Vagina (tissue), 2 donors: Measurements from ENCODE around the gene RPE. TPM values are rescaled to one million over a fixed set of nuclear protein-coding genes. Genes with fewer than 3 reads are reported as not detected.
A peak's percentile ranks its signal among the peaks of the same experiment; 100 is the strongest.

ENCODE experiments used
- DNase-seq, 2 donors: peaks; one replicate each; pipeline ENCODE4 v3.0.0-alpha.2; 2017; ENCODE audit errors: extremely low spot score in 2 of 2
- H3K27ac ChIP-seq: fragments of 200-600 bp; sonication (generic); one replicate; pipeline ENCODE4 v1.5.1; 2019
- H3K27me3 ChIP-seq: fragments of 200-600 bp; sonication (generic); one replicate; pipeline ENCODE4 v1.5.1; 2019
- H3K36me3 ChIP-seq, 2 donors: fragments of 200-600 bp; sonication (generic); one replicate each; pipeline ENCODE4 v1.5.1; 2017 to 2019
- H3K4me1 ChIP-seq: fragments of 200-600 bp; sonication (generic); one replicate; pipeline ENCODE4 v1.5.1; 2019
- H3K4me3 ChIP-seq, 2 donors: fragments of 200-600 bp; sonication (generic); 1 replicate in 1 of 2; 2 replicates in 1 of 2; pipeline ENCODE4 v1.5.1; 2016 to 2019
- H3K9me3 ChIP-seq: fragments of 200-600 bp; sonication (generic); one replicate; pipeline ENCODE4 v1.5.1; 2019
- POLR2A ChIP-seq, 2 donors: fragments of 450-650 bp; IDR thresholded peaks; one replicate each; pipeline ENCODE4 v1.6.1; 2017; ENCODE audit warnings: antibody characterized with exemption in 2 of 2, mild to moderate bottlenecking in 2 of 2, moderate library complexity in 2 of 2
- POLR2AphosphoS5 ChIP-seq, 2 donors: sonication (generic); formaldehyde crosslinking; IDR thresholded peaks; one replicate each; pipeline ENCODE4 v1.9.0; 2017; ENCODE audit warnings: antibody characterized with exemption in 2 of 2, mild to moderate bottlenecking in 2 of 2, low read depth in 1 of 2; ENCODE audit not compliant: insufficient read depth in 1 of 2
- intact Hi-C: fragments of 100-400 bp; cut with DNase I; formaldehyde crosslinking; loops from one replicate; pipeline ENCODE4 v1.15.1; 2023
- total RNA-seq: library from RNA; depleted of rRNA; stranded (reverse); fragments of >200 nt; gene quantifications from one replicate; pipeline ENCODE4 v1.2.3, GENCODE V29; 2016
- TF ChIP-seq, protein P1 (sequence below), 3 experiments: fragments of 450-650 bp in 2 of 3; fragments of 200-600 bp in 1 of 3; sonication (generic) in 1 of 3; IDR thresholded peaks; one replicate each; pipeline ENCODE4 v1.5.1; 2017 to 2019; ENCODE audit warnings: antibody characterized with exemption in 3 of 3, mild to moderate bottlenecking in 2 of 3, moderate library complexity in 2 of 3

RPE gene
- 73.2 TPM for total RNA-seq

GRCh38 chr2:210002158-210003157 is at the start of gene RPE:
TSS of gene RPE (plus strand) at chr2:210002638. CDS start at chr2:210002662, 24 bp downstream.
- peak in 1 of 2 donors; percentile 95 for DNase-seq
- H3K4me3 ChIP-seq = peak within 1 kb of the TSS; percentile 79 to 83
- peak within 1 kb of the TSS; percentile 69 for H3K27ac ChIP-seq
- no peaks in the 10 kb centered on the region for H3K9me3 ChIP-seq
- H3K4me1 ChIP-seq = peaks cover 40% of the 10 kb centered on the region
- no peaks in the 10 kb centered on the region for H3K27me3 ChIP-seq
- intact Hi-C loops = loop anchor here (10.0 kb wide), 1 partner anchor 172 kb away; the partner anchor contains the start of gene KANSL1L
- H3K36me3 ChIP-seq = no peaks in the 10 kb centered on the region
- TF ChIP-seq POLR2AphosphoS5 (IDR thresholded peaks at IDR 0.05; ENCODE audit: insufficient read depth in 1 of 2, low read depth in 1 of 2) = peak; percentile 82 to 93
- TF ChIP-seq POLR2A (IDR thresholded peaks at IDR 0.05) = no peak
- TF ChIP-seq, protein P1, sequence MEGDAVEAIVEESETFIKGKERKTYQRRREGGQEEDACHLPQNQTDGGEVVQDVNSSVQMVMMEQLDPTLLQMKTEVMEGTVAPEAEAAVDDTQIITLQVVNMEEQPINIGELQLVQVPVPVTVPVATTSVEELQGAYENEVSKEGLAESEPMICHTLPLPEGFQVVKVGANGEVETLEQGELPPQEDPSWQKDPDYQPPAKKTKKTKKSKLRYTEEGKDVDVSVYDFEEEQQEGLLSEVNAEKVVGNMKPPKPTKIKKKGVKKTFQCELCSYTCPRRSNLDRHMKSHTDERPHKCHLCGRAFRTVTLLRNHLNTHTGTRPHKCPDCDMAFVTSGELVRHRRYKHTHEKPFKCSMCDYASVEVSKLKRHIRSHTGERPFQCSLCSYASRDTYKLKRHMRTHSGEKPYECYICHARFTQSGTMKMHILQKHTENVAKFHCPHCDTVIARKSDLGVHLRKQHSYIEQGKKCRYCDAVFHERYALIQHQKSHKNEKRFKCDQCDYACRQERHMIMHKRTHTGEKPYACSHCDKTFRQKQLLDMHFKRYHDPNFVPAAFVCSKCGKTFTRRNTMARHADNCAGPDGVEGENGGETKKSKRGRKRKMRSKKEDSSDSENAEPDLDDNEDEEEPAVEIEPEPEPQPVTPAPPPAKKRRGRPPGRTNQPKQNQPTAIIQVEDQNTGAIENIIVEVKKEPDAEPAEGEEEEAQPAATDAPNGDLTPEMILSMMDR (IDR thresholded peaks at IDR 0.05) = no peak

DNA sequence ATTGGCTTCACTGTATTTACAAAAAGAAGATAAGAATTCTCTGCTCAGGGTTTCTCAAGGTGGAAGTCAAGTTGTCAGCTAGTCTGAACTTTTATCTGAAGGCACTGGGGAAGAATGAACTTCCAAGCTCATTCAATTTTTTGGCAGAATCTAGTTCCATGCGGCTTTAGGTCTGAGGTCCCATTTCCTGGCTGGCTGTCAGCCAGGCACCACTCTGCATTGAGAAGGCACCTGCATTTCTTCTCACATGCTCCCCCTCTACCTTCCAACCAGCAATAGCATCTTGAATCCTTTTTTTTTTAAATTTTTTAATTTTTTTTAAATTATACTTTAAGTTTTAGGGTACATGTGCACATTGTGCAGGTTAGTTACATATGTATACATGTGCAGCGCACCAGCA is 46.2 kb upstream of the RPE start:
- no peak for DNase-seq
- intact Hi-C loops = no loop called here

DNA sequence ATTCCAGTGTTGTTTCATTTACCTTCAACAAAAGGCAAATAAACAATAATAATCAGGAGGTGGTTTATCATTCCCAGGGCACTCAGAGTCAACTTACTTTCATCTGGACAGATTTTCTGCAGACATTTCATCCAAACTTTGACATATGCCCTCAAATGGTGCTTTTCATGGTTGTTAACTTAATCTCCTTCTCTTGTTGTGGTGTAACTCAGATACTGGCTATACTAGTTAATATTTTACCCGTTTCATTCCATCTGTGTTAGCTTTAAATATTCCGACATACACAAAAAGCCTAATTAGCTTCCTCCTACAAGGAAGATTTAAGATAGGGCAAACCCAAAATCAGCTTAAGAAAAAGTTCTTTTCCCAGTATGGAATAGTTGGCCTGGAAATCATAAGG is 44.4 kb upstream of the RPE start:
- TF ChIP-seq, protein P1 (IDR thresholded peaks at IDR 0.05) = no peak
- TF ChIP-seq POLR2A (IDR thresholded peaks at IDR 0.05) (no peak), POLR2AphosphoS5 (IDR thresholded peaks at IDR 0.05; ENCODE audit: insufficient read depth in 1 of 2, low read depth in 1 of 2) (no peak)
- H3K4me1 ChIP-seq = no peaks in the 10 kb centered on the region
- intact Hi-C loops = no loop called here
- H3K36me3 ChIP-seq = no peaks in the 10 kb centered on the region
- H3K27ac ChIP-seq = no peak overlapping the region
- no peaks in the 10 kb centered on the region for H3K9me3 ChIP-seq
- H3K4me3 ChIP-seq = no peak overlapping the region
- no peaks in the 10 kb centered on the region for H3K27me3 ChIP-seq
- DNase-seq = no peak

More for the DNA sequence above, 46.2 kb upstream of the RPE start:
- no peaks in the 10 kb centered on the region for H3K9me3 ChIP-seq
- H3K4me3 ChIP-seq = no peak overlapping the region
- TF ChIP-seq, protein P1 (IDR thresholded peaks at IDR 0.05) = no peak
- TF ChIP-seq POLR2AphosphoS5 (IDR thresholded peaks at IDR 0.05; ENCODE audit: insufficient read depth in 1 of 2, low read depth in 1 of 2) = no peak
- no peak for TF ChIP-seq POLR2A (IDR thresholded peaks at IDR 0.05)
- H3K27ac ChIP-seq = no peak overlapping the region
- H3K27me3 ChIP-seq = no peaks in the 10 kb centered on the region
- H3K4me1 ChIP-seq = no peaks in the 10 kb centered on the region
- no peaks in the 10 kb centered on the region for H3K36me3 ChIP-seq

DNA sequence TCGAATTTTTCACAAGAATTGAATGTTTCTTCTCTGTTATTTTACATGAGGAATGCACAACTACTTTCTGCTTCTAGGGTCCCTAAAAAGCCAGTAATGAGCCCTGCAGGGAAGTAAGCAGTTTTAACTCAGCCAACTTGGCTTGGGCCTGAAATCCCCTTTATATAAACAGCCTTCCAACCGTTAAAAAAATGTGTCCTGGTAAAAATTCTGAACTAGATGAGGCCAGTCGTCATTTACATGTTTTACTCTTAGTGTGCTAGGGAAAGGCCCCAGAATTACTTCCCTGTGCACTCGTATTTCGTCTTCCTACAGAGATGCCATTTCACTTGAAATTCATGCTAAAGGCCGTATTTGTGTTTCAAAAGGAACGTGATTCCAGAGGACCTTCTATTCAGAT is 42.4 kb upstream of the RPE start:
- Histone ChIP-seq H3K27me3 (no peaks in the 10 kb centered on the region), H3K36me3 (no peaks in the 10 kb centered on the region), H3K9me3 (no peaks in the 10 kb centered on the region), H3K4me3 (no peak overlapping the region), H3K27ac (no peak overlapping the region), H3K4me1 (no peaks in the 10 kb centered on the region)
- TF ChIP-seq POLR2AphosphoS5 (IDR thresholded peaks at IDR 0.05; ENCODE audit: insufficient read depth in 1 of 2, low read depth in 1 of 2) (no peak), POLR2A (IDR thresholded peaks at IDR 0.05) (no peak)
- TF ChIP-seq, protein P1 (IDR thresholded peaks at IDR 0.05) = no peak
- intact Hi-C loops = no loop called here
- DNase-seq = no peak
